Panc1 (cell line): ENCODE data around the gene BOK. TPM values are rescaled to one million over a fixed set of nuclear protein-coding genes. Genes with fewer than 3 reads are reported as not detected.
A peak's percentile ranks its signal among the peaks of the same experiment; 100 is the strongest.

Experiments used
- ATAC-seq: fragments of 200-7000 bp; cut with Tn5 transposase; 2 replicates; pipeline ENCODE4 v1.9.1; 2020; ENCODE audit warnings: mild to moderate bottlenecking, moderate library complexity
- BruUV-seq: library from RNA; stranded (reverse); fragments of 400-500 nt; replicated peaks from 2 replicates; lab custom pipeline; 2021; lab: Mats Ljungman, UMichigan
- CTCF ChIA-PET: fragments of 300-600 bp; sonication (Branson Sonifier 250); formaldehyde crosslinking; loops from one replicate; lab custom pipeline; 2022; ENCODE audit warnings: antibody characterized with exemption; lab: Charles Lee
- POLR2A ChIA-PET: fragments of 300-600 bp; sonication (Branson Sonifier 250); formaldehyde crosslinking; loops from one replicate; lab custom pipeline; 2022; ENCODE audit warnings: antibody characterized with exemption; lab: Charles Lee
- DNase-seq: peaks from one replicate; pipeline ENCODE4 v3.0.0-alpha.2; 2010; ENCODE audit warnings: low read depth, low spot score
- H3K27ac ChIP-seq: 2 replicates; pipeline ENCODE4 v1.5.1; 2011; ENCODE audit warnings: mild to moderate bottlenecking, low read length, inconsistent platforms
- H3K27me3 ChIP-seq: fragments of 200-500 bp; sonication (Bioruptor generic); 2 replicates; pipeline ENCODE4 v1.6.0; 2014; ENCODE audit warnings: low read length, inconsistent platforms; ENCODE audit not compliant: control insufficient read depth, insufficient read depth
- H3K36me3 ChIP-seq: fragments of 200-500 bp; sonication (Bioruptor generic); 2 replicates; pipeline ENCODE4 v1.5.1; 2014; ENCODE audit warnings: inconsistent platforms, mild to moderate bottlenecking, low read length, moderate library complexity; ENCODE audit not compliant: control insufficient read depth, insufficient read depth
- H3K4me1 ChIP-seq: 2 replicates; pipeline ENCODE4 v1.5.1; 2011; ENCODE audit warnings: inconsistent platforms, mild to moderate bottlenecking, low read length, moderate library complexity; ENCODE audit not compliant: control insufficient read depth, insufficient read depth
- H3K4me3 ChIP-seq, 2 experiments: 2 replicates each; pipeline ENCODE4 v1.5.1; 2011 to 2012; ENCODE audit warnings: low read depth in 2 of 2, low read length in 2 of 2, mild to moderate bottlenecking in 2 of 2, inconsistent platforms in 1 of 2, moderate library complexity in 1 of 2
- H3K9me3 ChIP-seq: fragments of 200-500 bp; sonication (Bioruptor generic); 2 replicates; pipeline ENCODE4 v1.5.1; 2014; ENCODE audit warnings: low read depth, mild to moderate bottlenecking, inconsistent platforms, low read length, moderate library complexity; ENCODE audit not compliant: control insufficient read depth, insufficient read depth
- POLR2AphosphoS5 ChIP-seq: IDR thresholded peaks from 2 replicates; pipeline ENCODE4 v1.6.1; 2012; ENCODE audit warnings: mild to moderate bottlenecking, low read depth, low read length, moderate library complexity
- SIN3A ChIP-seq: IDR thresholded peaks from 2 replicates; pipeline ENCODE4 v1.6.1; 2012; ENCODE audit warnings: low read depth, mild to moderate bottlenecking, low read length, moderate library complexity, borderline replicate concordance; ENCODE audit not compliant: insufficient read depth
- TCF7L2 ChIP-seq: IDR thresholded peaks from 2 replicates; pipeline ENCODE4 v1.6.1; 2011; ENCODE audit warnings: mild to moderate bottlenecking, low read depth, low read length, inconsistent platforms
- in situ Hi-C: cut with HindIII; loops from 2 replicates; pipeline ENCODE4 v1.10.0; 2016; ENCODE audit warnings: low sequenced_read_pairs, low pct_unique_long_range_greater_than_20kb
- intact Hi-C: fragments of 100-400 bp; cut with micrococcal nuclease; formaldehyde crosslinking; loops from one replicate; pipeline ENCODE4 v1.10.0; 2022; ENCODE audit not compliant: unreplicated experiment
- total RNA-seq: library from RNA; stranded (reverse); gene quantifications from one replicate; pipeline ENCODE4 v1.2.1, GENCODE V29; 2021; ENCODE audit not compliant: unreplicated experiment
- TF ChIP-seq, protein P1 (sequence below): fragments of 450-650 bp; IDR thresholded peaks from 2 replicates; pipeline ENCODE4 v1.5.1; 2017; ENCODE audit warnings: mild to moderate bottlenecking
- TF ChIP-seq, protein P2 (sequence below), 2 experiments: IDR thresholded peaks; 2 replicates each; pipeline ENCODE4 v1.6.1; 2011 to 2012; ENCODE audit warnings: low read depth in 2 of 2, control low read depth in 1 of 2, low read length in 1 of 2, mild to moderate bottlenecking in 1 of 2, moderate library complexity in 1 of 2; ENCODE audit not compliant: insufficient read depth in 1 of 2

BOK gene
- total RNA-seq, 1 experiment from 2014 or later: 39.1 TPM

- Histone ChIP-seq H3K27ac (no peak overlapping the region), H3K9me3 (peaks cover 3% of the 10 kb centered on the region; the same call in 1 of the 2 replicates), H3K4me3 (no peak overlapping the region), H3K27me3 (no peaks in the 10 kb centered on the region), H3K36me3 (no peaks in the 10 kb centered on the region), H3K4me1 (no peaks in the 10 kb centered on the region)
- intact Hi-C loops: no loop called here
- ChIA-PET CTCF (no interaction called here), POLR2A (no interaction called here)
- in situ Hi-C loops: no loop called here
- BruUV-seq: no TSS peak
- ATAC-seq: no peak
- no peak for DNase-seq
- TF ChIP-seq, protein P1, sequence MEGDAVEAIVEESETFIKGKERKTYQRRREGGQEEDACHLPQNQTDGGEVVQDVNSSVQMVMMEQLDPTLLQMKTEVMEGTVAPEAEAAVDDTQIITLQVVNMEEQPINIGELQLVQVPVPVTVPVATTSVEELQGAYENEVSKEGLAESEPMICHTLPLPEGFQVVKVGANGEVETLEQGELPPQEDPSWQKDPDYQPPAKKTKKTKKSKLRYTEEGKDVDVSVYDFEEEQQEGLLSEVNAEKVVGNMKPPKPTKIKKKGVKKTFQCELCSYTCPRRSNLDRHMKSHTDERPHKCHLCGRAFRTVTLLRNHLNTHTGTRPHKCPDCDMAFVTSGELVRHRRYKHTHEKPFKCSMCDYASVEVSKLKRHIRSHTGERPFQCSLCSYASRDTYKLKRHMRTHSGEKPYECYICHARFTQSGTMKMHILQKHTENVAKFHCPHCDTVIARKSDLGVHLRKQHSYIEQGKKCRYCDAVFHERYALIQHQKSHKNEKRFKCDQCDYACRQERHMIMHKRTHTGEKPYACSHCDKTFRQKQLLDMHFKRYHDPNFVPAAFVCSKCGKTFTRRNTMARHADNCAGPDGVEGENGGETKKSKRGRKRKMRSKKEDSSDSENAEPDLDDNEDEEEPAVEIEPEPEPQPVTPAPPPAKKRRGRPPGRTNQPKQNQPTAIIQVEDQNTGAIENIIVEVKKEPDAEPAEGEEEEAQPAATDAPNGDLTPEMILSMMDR: no peak
- TF ChIP-seq, protein P2, sequence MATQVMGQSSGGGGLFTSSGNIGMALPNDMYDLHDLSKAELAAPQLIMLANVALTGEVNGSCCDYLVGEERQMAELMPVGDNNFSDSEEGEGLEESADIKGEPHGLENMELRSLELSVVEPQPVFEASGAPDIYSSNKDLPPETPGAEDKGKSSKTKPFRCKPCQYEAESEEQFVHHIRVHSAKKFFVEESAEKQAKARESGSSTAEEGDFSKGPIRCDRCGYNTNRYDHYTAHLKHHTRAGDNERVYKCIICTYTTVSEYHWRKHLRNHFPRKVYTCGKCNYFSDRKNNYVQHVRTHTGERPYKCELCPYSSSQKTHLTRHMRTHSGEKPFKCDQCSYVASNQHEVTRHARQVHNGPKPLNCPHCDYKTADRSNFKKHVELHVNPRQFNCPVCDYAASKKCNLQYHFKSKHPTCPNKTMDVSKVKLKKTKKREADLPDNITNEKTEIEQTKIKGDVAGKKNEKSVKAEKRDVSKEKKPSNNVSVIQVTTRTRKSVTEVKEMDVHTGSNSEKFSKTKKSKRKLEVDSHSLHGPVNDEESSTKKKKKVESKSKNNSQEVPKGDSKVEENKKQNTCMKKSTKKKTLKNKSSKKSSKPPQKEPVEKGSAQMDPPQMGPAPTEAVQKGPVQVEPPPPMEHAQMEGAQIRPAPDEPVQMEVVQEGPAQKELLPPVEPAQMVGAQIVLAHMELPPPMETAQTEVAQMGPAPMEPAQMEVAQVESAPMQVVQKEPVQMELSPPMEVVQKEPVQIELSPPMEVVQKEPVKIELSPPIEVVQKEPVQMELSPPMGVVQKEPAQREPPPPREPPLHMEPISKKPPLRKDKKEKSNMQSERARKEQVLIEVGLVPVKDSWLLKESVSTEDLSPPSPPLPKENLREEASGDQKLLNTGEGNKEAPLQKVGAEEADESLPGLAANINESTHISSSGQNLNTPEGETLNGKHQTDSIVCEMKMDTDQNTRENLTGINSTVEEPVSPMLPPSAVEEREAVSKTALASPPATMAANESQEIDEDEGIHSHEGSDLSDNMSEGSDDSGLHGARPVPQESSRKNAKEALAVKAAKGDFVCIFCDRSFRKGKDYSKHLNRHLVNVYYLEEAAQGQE (IDR thresholded peaks at IDR 0.05; ENCODE audit: insufficient read depth in 1 of 2, low read depth in 2 of 2, low read length in 1 of 2): no peak
- TF ChIP-seq TCF7L2 (no peak), SIN3A (no peak), POLR2AphosphoS5 (no peak)
Observed at GRCh38 chr2:241593271-241593670, 34.7 kb downstream of the BOK start.

GRCh38 chr2:241595600-241596140 is 37.1 kb downstream of the BOK start:
- Histone ChIP-seq H3K9me3 (no peaks in the 10 kb centered on the region), H3K4me1 (no peaks in the 10 kb centered on the region), H3K36me3 (no peaks in the 10 kb centered on the region), H3K27ac (no peak overlapping the region), H3K27me3 (no peaks in the 10 kb centered on the region), H3K4me3 (no peak overlapping the region)
- intact Hi-C loops: no loop called here
- ChIA-PET POLR2A (no interaction called here), CTCF (no interaction called here)
- TF ChIP-seq POLR2AphosphoS5: no peak
- TF ChIP-seq, protein P1: no peak; the same call in 1 of the 2 replicates
- TF ChIP-seq, protein P2 (IDR thresholded peaks at IDR 0.05; ENCODE audit: insufficient read depth in 1 of 2, low read depth in 2 of 2, low read length in 1 of 2): no peak
- no peak for TF ChIP-seq SIN3A
- TF ChIP-seq TCF7L2: no peak
- DNase-seq (no peak), ATAC-seq (peak; percentile 82; the same call in 1 of the 2 replicates)
- in situ Hi-C loops: no loop called here
- no TSS peak for BruUV-seq
